Keratinocyte (primary cell): ENCODE data around the gene UQCC2. TPM values are rescaled to one million over a fixed set of nuclear protein-coding genes. Genes with fewer than 3 reads are reported as not detected.

ENCODE experiments used
- DNase-seq: peaks from one replicate; pipeline ENCODE4 v3.0.0-alpha.2; 2011; ENCODE audit warnings: low read depth, missing footprints, low spot score
- FAIRE-seq: peaks from 2 replicates; lab custom pipeline; 2011; peaks lifted over from hg19 to GRCh38; lab: Jason Lieb, UNC
- H2AFZ ChIP-seq: 2 replicates; pipeline ENCODE4 v1.6.0; 2012; ENCODE audit warnings: low read length, control low read depth, inconsistent platforms; ENCODE audit not compliant: control insufficient read depth
- H3K27ac ChIP-seq: 2 replicates; pipeline ENCODE4 v1.5.1; 2011; ENCODE audit warnings: low read length; ENCODE audit not compliant: control insufficient read depth, insufficient read depth
- H3K27me3 ChIP-seq: 3 replicates; pipeline ENCODE4 v1.6.0; 2011; ENCODE audit warnings: low read length; ENCODE audit not compliant: control insufficient read depth, insufficient read depth; ENCODE audit errors: extremely low read depth
- H3K36me3 ChIP-seq, 2 experiments: 2 replicates in 1 of 2; 3 replicates in 1 of 2; pipeline ENCODE4 v1.5.1; 2011; ENCODE audit warnings: low read length in 2 of 2, mild to moderate bottlenecking in 1 of 2; ENCODE audit not compliant: control insufficient read depth in 2 of 2, insufficient read depth in 2 of 2; ENCODE audit errors: extremely low read depth in 1 of 2
- H3K4me1 ChIP-seq: 3 replicates; pipeline ENCODE4 v1.5.1; 2011; ENCODE audit warnings: low read length; ENCODE audit not compliant: control insufficient read depth, insufficient read depth; ENCODE audit errors: extremely low read depth
- H3K4me2 ChIP-seq: 3 replicates; pipeline ENCODE4 v1.6.0; 2011; ENCODE audit warnings: low read depth, low read length; ENCODE audit not compliant: control insufficient read depth, insufficient read depth; ENCODE audit errors: extremely low read depth
- H3K4me3 ChIP-seq, 3 experiments: fragments of 200-600 bp in 1 of 3; sonication (generic) in 1 of 3; 2 replicates in 2 of 3; 3 replicates in 1 of 3; pipeline ENCODE4 v1.5.1; 2011 to 2016; ENCODE audit warnings: low read length in 3 of 3, mild to moderate bottlenecking in 3 of 3, control low read depth in 2 of 3, inconsistent platforms in 1 of 3, low read depth in 1 of 3, mixed read lengths in 1 of 3, mixed run types in 1 of 3, moderate library complexity in 1 of 3; ENCODE audit not compliant: control insufficient read depth in 2 of 3, insufficient read depth in 2 of 3; ENCODE audit errors: extremely low read depth in 1 of 3
- H3K79me2 ChIP-seq: 2 replicates; pipeline ENCODE4 v1.6.0; 2012; ENCODE audit warnings: low read length; ENCODE audit not compliant: control insufficient read depth, insufficient read depth
- H3K9ac ChIP-seq: 3 replicates; pipeline ENCODE4 v1.6.0; 2011; ENCODE audit warnings: low read length; ENCODE audit not compliant: control insufficient read depth, insufficient read depth; ENCODE audit errors: extremely low read depth
- H3K9me1 ChIP-seq: 3 replicates; pipeline ENCODE4 v1.6.0; 2011; ENCODE audit warnings: low read length; ENCODE audit not compliant: control insufficient read depth, insufficient read depth; ENCODE audit errors: extremely low read depth
- H3K9me3 ChIP-seq: 2 replicates; pipeline ENCODE4 v1.5.1; 2012; ENCODE audit warnings: low read depth, low read length; ENCODE audit not compliant: control insufficient read depth
- H4K20me1 ChIP-seq: 3 replicates; pipeline ENCODE4 v1.6.0; 2011; ENCODE audit warnings: low read length; ENCODE audit not compliant: control insufficient read depth, insufficient read depth; ENCODE audit errors: extremely low read depth
- EZH2 ChIP-seq: IDR thresholded peaks from one replicate; pipeline ENCODE4 v1.6.1; 2012; ENCODE audit warnings: inconsistent platforms, mild to moderate bottlenecking, low read length, moderate library complexity
- dilution Hi-C: fragments of 300-500 bp; cut with MboI; formaldehyde crosslinking; loops from one replicate; pipeline ENCODE4 v1.7.0; 2020; ENCODE audit warnings: low sequenced_read_pairs; ENCODE audit not compliant: extremely low pct_ligation_motif_present
- polyA plus RNA-seq, 5 experiments: library from polyadenylated mRNA; depleted of rRNA in 3 of 5; stranded (reverse) in 3 of 5; stranded (forward) in 1 of 5; unstranded in 1 of 5; fragments of >200 nt; gene quantifications; 1 replicate in 1 of 5; 2 replicates in 3 of 5; 3 replicates in 1 of 5; pipeline versions ENCODE4 v1.2.1 to v1.2.3, GENCODE V29; 2011 to 2012; ENCODE audit warnings: missing spikeins in 2 of 5, low read depth in 1 of 5, low replicate concordance in 1 of 5
- TF ChIP-seq, protein P1 (sequence below), 3 experiments: IDR thresholded peaks in 1 of 3; conservative IDR thresholded peaks in 1 of 3; optimal IDR thresholded peaks in 1 of 3; 2 replicates in 2 of 3; 3 replicates in 1 of 3; pipeline versions ENCODE3 to v1.5.1; 2011; ENCODE audit warnings: low read length in 3 of 3, mild to moderate bottlenecking in 3 of 3, moderate library complexity in 2 of 3, control low read depth in 1 of 3, inconsistent platforms in 1 of 3; ENCODE audit not compliant: insufficient read depth in 2 of 3; ENCODE audit errors: extremely low read depth in 1 of 3

UQCC2 gene
- polyA plus RNA-seq, 1 donor (not counting 4 experiments of a cell fraction or from before 2014, with no cell fraction given): 76.7 TPM

DNA sequence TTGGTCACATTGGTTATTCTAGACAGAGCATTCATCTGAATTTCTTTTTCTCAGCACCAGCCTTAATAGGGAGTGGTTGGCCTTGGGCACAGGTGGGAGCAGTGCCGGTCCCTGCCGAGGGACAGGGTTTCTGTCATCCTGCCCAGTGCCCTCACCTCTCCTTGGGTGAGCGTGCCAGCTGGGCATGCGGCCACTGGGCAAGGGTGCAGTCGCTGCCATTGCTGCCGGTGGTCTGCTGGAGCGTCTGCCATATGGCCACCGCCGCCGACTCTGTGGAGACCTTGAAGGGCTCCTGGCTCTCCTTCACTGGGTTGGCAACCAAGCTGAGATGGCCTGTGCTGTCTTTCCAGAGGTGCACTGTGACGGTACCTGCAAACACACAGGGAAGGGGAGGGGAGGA is 16.4 kb upstream of the UQCC2 start:
- Histone ChIP-seq H3K9ac (no peak overlapping the region), H3K27ac (no peak overlapping the region), H3K36me3 (no peaks in the 10 kb centered on the region), H3K79me2 (no peaks in the 10 kb centered on the region), H3K9me1 (no peaks in the 10 kb centered on the region), H3K4me3 (no peak overlapping the region), H4K20me1 (no peaks in the 10 kb centered on the region), H3K4me1 (peaks cover 2% of the 10 kb centered on the region), H2AFZ (no peak overlapping the region), H3K27me3 (peaks cover 30% of the 10 kb centered on the region), H3K9me3 (no peaks in the 10 kb centered on the region), H3K4me2 (no peak overlapping the region)
- TF ChIP-seq, protein P1, sequence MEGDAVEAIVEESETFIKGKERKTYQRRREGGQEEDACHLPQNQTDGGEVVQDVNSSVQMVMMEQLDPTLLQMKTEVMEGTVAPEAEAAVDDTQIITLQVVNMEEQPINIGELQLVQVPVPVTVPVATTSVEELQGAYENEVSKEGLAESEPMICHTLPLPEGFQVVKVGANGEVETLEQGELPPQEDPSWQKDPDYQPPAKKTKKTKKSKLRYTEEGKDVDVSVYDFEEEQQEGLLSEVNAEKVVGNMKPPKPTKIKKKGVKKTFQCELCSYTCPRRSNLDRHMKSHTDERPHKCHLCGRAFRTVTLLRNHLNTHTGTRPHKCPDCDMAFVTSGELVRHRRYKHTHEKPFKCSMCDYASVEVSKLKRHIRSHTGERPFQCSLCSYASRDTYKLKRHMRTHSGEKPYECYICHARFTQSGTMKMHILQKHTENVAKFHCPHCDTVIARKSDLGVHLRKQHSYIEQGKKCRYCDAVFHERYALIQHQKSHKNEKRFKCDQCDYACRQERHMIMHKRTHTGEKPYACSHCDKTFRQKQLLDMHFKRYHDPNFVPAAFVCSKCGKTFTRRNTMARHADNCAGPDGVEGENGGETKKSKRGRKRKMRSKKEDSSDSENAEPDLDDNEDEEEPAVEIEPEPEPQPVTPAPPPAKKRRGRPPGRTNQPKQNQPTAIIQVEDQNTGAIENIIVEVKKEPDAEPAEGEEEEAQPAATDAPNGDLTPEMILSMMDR (optimal IDR thresholded peaks at IDR 0.05 in 1 of 3, IDR thresholded peaks at IDR 0.05 in 1 of 3, conservative IDR thresholded peaks at IDR 0.05 in 1 of 3; ENCODE audit: extremely low read depth in 1 of 3, insufficient read depth in 2 of 3, low read length in 3 of 3): no peak
- TF ChIP-seq EZH2: no peak
- DNase-seq: no peak
- dilution Hi-C loops: no loop called here
- FAIRE-seq: no peak

DNA sequence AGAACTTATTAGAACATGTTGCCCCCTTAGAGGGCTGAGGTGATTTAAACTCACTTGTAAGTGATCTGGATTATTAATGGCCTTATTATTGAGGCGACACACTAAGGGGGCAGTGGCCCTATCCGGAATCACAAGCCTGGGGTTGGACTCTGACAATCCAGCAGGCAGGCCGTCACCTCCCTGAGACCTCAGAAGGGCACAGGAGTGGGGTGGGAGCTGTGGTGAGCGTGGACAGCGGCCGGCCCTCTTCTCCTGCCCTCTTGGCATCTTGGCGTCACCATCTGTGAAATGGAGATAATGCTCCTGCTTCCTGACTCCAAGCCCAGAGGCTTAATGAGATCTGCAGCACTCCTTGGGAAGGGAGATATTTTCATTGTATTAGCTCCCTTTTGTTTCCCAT is 15.6 kb upstream of the UQCC2 start:
- no peaks in the 10 kb centered on the region for H3K9me3 ChIP-seq
- DNase-seq (no peak), FAIRE-seq (no peak)
- dilution Hi-C loops: no loop called here
- H3K4me1 ChIP-seq: no peaks in the 10 kb centered on the region
- no peaks in the 10 kb centered on the region for H3K36me3 ChIP-seq
- H3K9ac ChIP-seq: no peak overlapping the region
- no peak overlapping the region for H2AFZ ChIP-seq
- no peak overlapping the region for H3K4me3 ChIP-seq
- H3K27ac ChIP-seq: no peak overlapping the region
- H3K27me3 ChIP-seq: peaks cover 30% of the 10 kb centered on the region
- no peak overlapping the region for H3K4me2 ChIP-seq
- TF ChIP-seq, protein P1 (optimal IDR thresholded peaks at IDR 0.05 in 1 of 3, IDR thresholded peaks at IDR 0.05 in 1 of 3, conservative IDR thresholded peaks at IDR 0.05 in 1 of 3; ENCODE audit: extremely low read depth in 1 of 3, insufficient read depth in 2 of 3, low read length in 3 of 3): no peak
- TF ChIP-seq EZH2: no peak
- H4K20me1 ChIP-seq: no peaks in the 10 kb centered on the region
- H3K9me1 ChIP-seq: no peaks in the 10 kb centered on the region
- H3K79me2 ChIP-seq: no peaks in the 10 kb centered on the region
